Mesendoderm (in vitro differentiated cells): Measurements from ENCODE around the gene CDKN2D.

ENCODE experiments used
- DNase-seq: peaks from one replicate; pipeline ENCODE4 v3.0.0; 2013
- H2AK5ac ChIP-seq: 2 replicates; pipeline ENCODE4 v1.6.1; 2013; ENCODE audit warnings: low read length, inconsistent platforms
- H2BK120ac ChIP-seq: 2 replicates; pipeline ENCODE4 v1.6.1; 2013; ENCODE audit warnings: low read depth, mild to moderate bottlenecking, low read length, moderate library complexity, mixed read lengths
- H2BK15ac ChIP-seq: replicated peaks from 2 replicates; pipeline ENCODE4 v1.6.1; 2013; ENCODE audit warnings: low read depth, mild to moderate bottlenecking, moderate library complexity
- H2BK5ac ChIP-seq: 2 replicates; pipeline ENCODE4 v1.6.1; 2013; ENCODE audit warnings: low read length, inconsistent platforms
- H3K18ac ChIP-seq: 2 replicates; pipeline ENCODE4 v1.6.1; 2013; ENCODE audit warnings: mild to moderate bottlenecking, low read length, mixed read lengths
- H3K23ac ChIP-seq: one replicate; pipeline ENCODE4 v1.6.1; 2013; ENCODE audit warnings: low read length
- H3K27ac ChIP-seq: 2 replicates; pipeline ENCODE4 v1.5.1; 2013; ENCODE audit warnings: low read depth, mild to moderate bottlenecking, inconsistent platforms, low read length, moderate library complexity
- H3K27me3 ChIP-seq: 2 replicates; pipeline ENCODE4 v1.6.1; 2013; ENCODE audit warnings: low read length, control low read depth, mild to moderate bottlenecking, inconsistent platforms; ENCODE audit not compliant: insufficient read depth, poor library complexity
- H3K36me3 ChIP-seq: 2 replicates; pipeline ENCODE4 v1.6.1; 2013; ENCODE audit warnings: low read length, inconsistent platforms; ENCODE audit not compliant: control insufficient read depth, insufficient read depth
- H3K4ac ChIP-seq: one replicate; pipeline ENCODE4 v1.6.1; 2013; ENCODE audit warnings: low read depth, mild to moderate bottlenecking, low read length, moderate library complexity
- H3K4me1 ChIP-seq: 2 replicates; pipeline ENCODE4 v1.6.1; 2013; ENCODE audit warnings: low read depth, low read length, inconsistent platforms; ENCODE audit not compliant: control insufficient read depth
- H3K4me2 ChIP-seq: 2 replicates; pipeline ENCODE4 v1.6.1; 2013; ENCODE audit warnings: low read length
- H3K4me3 ChIP-seq: 2 replicates; pipeline ENCODE4 v1.5.1; 2013; ENCODE audit warnings: mild to moderate bottlenecking, low read length
- H3K56ac ChIP-seq: one replicate; pipeline ENCODE4 v1.6.1; 2013; ENCODE audit warnings: low read length
- H3K79me1 ChIP-seq: 2 replicates; pipeline ENCODE4 v1.6.1; 2013; ENCODE audit warnings: low read length, inconsistent platforms
- H3K79me2 ChIP-seq: 2 replicates; pipeline ENCODE4 v1.6.1; 2013; ENCODE audit warnings: mild to moderate bottlenecking, low read length; ENCODE audit not compliant: control insufficient read depth, insufficient read depth
- H3K9ac ChIP-seq: 2 replicates; pipeline ENCODE4 v1.6.1; 2013; ENCODE audit warnings: low read length, inconsistent platforms
- H4K5ac ChIP-seq: one replicate; pipeline ENCODE4 v1.6.1; 2013; ENCODE audit warnings: low read length
- H4K8ac ChIP-seq: one replicate; pipeline ENCODE4 v1.6.1; 2013; ENCODE audit warnings: low read depth, mild to moderate bottlenecking, control low read depth, low read length, moderate library complexity
- WGBS: extraction: QIAGEN DNeasy Blood & Tissue Kit; methylation state at CpG from one replicate; pipeline ENCODE4 v1.1.7; 2013; ENCODE audit warnings: low lambda C conversion rate, missing lambda C conversion rate; ENCODE audit not compliant: insufficient coverage; ENCODE audit errors: extremely low coverage; 5-methylcytosine and 5-hydroxymethylcytosine counted together

CDKN2D gene

DNA sequence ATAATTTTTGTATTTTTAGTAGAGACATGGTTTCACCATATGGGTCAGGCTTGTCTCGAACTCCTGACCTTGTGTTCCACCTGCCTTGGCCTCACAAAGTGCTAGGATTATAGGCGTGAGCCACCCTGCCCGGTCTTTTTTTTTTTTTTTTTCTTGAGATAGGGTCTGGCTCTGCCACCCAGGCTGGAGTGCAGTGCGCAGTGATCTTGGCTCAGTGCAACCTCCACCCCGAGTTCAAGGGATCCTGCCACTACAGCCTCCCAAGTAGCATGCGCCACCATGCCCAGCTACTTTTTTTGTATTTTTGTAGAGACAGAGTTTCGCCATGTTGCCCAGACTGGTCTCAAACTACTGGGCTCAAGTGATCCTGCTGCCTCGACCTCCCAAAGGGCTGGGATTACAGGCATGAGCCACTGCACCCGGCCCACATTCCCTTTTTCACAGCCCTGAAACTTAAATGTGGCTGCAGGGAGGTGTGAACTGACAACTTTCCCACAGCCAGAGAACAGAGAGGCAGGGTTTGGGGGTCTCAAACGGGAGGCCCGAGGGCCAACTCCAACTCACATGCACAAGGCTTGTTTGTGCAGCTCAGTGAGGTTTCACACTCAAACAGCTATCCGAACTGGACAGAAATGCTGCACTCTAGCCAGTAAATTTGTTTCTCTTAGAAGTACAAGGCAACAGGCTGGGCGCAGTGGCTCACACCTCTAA lies 47.2 kb downstream of the CDKN2D start:
- no peak for DNase-seq
- Histone ChIP-seq H3K9ac (no peak overlapping the region), H3K79me1 (no peaks in the 10 kb centered on the region), H3K4me2 (no peak overlapping the region), H2AK5ac (no peak overlapping the region), H2BK15ac (no peak overlapping the region), H4K5ac (no peak overlapping the region), H3K27ac (no peak overlapping the region), H3K79me2 (no peaks in the 10 kb centered on the region), H2BK5ac (no peak overlapping the region), H3K4me1 (peaks cover 3% of the 10 kb centered on the region), H3K36me3 (no peaks in the 10 kb centered on the region), H3K4ac (no peak overlapping the region), H3K56ac (no peak overlapping the region), H3K18ac (no peak overlapping the region), H3K27me3 (no peaks in the 10 kb centered on the region), H4K8ac (no peak overlapping the region), H2BK120ac (no peak overlapping the region), H3K4me3 (no peak overlapping the region), H3K23ac (no peak overlapping the region)
- WGBS: no CpG with 5 or more reads among the region's 13 CpGs

DNA sequence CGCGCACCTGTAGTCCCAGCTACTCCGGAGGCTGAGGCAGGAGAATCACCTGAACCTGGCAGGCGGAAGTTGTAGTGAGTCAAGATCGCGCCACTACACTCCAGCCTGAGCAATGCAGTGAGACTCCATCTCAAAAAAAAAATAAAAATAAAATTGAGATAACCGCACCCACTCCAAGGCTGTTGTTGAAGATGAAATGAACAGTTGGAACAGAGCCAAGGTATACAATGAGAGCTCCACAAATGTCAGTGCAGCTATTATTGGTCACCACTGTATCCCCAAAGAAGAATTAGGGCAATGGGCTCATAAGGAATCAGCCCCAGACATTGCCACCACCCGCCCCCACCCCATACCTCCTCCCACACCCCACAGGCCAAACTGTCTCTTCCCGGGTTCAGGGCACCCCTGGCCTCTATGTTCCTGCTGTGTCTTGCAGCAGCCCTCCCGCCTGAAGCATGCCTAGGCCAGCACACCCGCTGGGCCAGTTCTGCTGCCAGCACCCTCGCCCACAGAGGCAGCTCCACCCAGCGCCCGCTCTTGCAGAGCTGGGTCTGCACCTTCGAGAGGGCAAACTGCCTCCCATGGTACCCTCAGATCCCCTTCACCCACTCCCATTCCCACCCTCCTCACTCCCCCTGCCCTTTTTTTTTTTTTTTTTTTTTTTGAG lies 48.0 kb downstream of the CDKN2D start:
- no peak overlapping the region for H3K4me2 ChIP-seq
- no peak overlapping the region for H3K18ac ChIP-seq
- no peaks in the 10 kb centered on the region for H3K79me1 ChIP-seq
- no CpG with 5 or more reads among the region's 15 CpGs for WGBS
- no peak overlapping the region for H2BK5ac ChIP-seq
- no peak overlapping the region for H4K8ac ChIP-seq
- no peak overlapping the region for H3K9ac ChIP-seq
- H3K79me2 ChIP-seq: no peaks in the 10 kb centered on the region
- H3K27ac ChIP-seq: no peak overlapping the region
- H3K56ac ChIP-seq: no peak overlapping the region
- H2BK120ac ChIP-seq: no peak overlapping the region
- DNase-seq: no peak
- H3K4me3 ChIP-seq: no peak overlapping the region
- H3K27me3 ChIP-seq: no peaks in the 10 kb centered on the region
- no peak overlapping the region for H3K23ac ChIP-seq
- no peaks in the 10 kb centered on the region for H3K36me3 ChIP-seq
- no peak overlapping the region for H2AK5ac ChIP-seq
- H2BK15ac ChIP-seq: no peak overlapping the region
- H3K4me1 ChIP-seq: peaks cover 3% of the 10 kb centered on the region
- no peak overlapping the region for H4K5ac ChIP-seq
- H3K4ac ChIP-seq: no peak overlapping the region

DNA sequence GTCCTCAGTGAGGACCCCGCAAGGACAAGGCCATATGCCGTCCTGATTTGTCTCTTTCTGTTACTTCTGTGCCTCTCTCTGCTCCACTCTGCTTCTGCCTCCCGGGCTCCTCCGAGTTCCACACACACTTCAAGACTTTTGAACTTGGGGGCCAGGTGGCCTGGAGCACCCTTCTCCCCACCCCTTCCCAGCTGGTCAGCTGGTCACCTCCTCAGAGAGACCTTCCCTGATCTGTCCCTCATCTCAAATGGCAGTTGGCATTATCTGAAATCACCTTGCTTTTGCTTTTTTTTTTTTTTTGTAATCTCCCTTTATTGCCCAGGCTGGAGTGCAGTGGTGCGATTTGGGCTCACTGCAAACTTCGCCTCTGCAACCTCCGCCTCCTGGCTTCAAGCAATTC lies 49.4 kb downstream of the CDKN2D start:
- H4K8ac ChIP-seq: no peak overlapping the region
- H3K23ac ChIP-seq: no peak overlapping the region
- H3K4me1 ChIP-seq: peaks cover 3% of the 10 kb centered on the region
- H3K18ac ChIP-seq: no peak overlapping the region
- H3K27ac ChIP-seq: no peak overlapping the region
- H2BK15ac ChIP-seq: no peak overlapping the region
- H3K27me3 ChIP-seq: no peaks in the 10 kb centered on the region
- H3K4ac ChIP-seq: no peak overlapping the region
- H4K5ac ChIP-seq: no peak overlapping the region
- no peak overlapping the region for H2AK5ac ChIP-seq
- no peak overlapping the region for H3K4me2 ChIP-seq
- H2BK120ac ChIP-seq: no peak overlapping the region
- H2BK5ac ChIP-seq: no peak overlapping the region
- no peaks in the 10 kb centered on the region for H3K79me2 ChIP-seq
- H3K36me3 ChIP-seq: no peaks in the 10 kb centered on the region
- WGBS: no CpG with 5 or more reads among the region's 7 CpGs
- DNase-seq: no peak
- no peak overlapping the region for H3K9ac ChIP-seq
- no peaks in the 10 kb centered on the region for H3K79me1 ChIP-seq
- no peak overlapping the region for H3K4me3 ChIP-seq
- H3K56ac ChIP-seq: no peak overlapping the region

DNA sequence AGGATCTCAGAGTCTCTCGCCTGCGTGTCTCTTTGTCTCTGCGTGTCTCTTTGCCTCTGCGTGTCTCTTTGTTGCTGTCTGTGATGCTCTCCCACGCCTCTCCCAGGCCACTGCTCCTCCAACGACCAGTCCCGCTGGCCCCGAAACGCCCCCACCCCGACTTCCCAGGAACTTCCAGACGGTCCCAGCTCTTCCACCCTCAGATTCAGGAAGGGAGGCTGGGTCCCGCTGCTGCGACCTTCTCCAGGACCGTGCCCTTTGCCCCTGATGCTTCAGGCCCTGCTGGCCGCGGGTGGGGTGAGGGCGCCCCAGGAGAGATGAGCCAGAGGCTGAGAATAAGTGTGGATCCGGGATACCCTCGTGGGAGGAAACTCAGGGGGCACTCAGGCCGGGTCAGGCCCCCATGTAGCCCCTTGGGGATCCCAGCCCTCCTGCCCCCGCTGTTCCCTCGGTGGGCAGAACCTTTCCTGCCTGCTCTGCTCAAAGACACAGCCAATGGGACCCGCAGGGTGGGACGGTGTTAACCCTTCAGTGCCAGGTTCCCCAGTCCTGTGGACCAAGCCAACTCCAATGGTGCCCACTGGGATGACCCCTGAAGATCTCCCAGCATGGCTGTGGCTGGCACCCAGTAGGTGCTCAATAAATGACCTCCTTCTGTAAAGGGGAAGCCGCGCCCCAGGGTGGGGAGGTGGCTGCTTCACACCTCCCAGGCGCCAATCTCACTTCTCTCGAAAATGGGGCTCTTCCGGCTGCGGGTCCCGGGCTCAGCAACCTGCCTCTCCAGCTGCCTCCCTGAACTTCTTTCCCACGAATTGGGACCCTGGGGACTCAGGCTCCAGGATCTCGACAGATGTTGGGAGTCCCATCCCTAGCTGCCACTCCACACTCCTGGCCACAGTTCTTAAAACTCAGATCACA lies 50.1 kb downstream of the CDKN2D start:
- Histone ChIP-seq H2AK5ac (no peak overlapping the region), H3K56ac (peak overlapping the region; percentile 79), H3K23ac (no peak overlapping the region), H3K9ac (peak overlapping the region; percentile 83), H3K79me2 (no peaks in the 10 kb centered on the region), H3K36me3 (no peaks in the 10 kb centered on the region), H4K8ac (no peak overlapping the region), H3K4ac (no peak overlapping the region), H2BK120ac (no peak overlapping the region), H3K4me2 (peak overlapping the region; percentile 45), H2BK15ac (no peak overlapping the region), H3K27me3 (no peaks in the 10 kb centered on the region), H3K79me1 (no peaks in the 10 kb centered on the region), H3K27ac (no peak overlapping the region), H4K5ac (no peak overlapping the region), H2BK5ac (no peak overlapping the region), H3K4me3 (no peak overlapping the region), H3K4me1 (peaks cover 3% of the 10 kb centered on the region), H3K18ac (no peak overlapping the region)
- no CpG with 5 or more reads among the region's 33 CpGs for WGBS
- DNase-seq: no peak

DNA sequence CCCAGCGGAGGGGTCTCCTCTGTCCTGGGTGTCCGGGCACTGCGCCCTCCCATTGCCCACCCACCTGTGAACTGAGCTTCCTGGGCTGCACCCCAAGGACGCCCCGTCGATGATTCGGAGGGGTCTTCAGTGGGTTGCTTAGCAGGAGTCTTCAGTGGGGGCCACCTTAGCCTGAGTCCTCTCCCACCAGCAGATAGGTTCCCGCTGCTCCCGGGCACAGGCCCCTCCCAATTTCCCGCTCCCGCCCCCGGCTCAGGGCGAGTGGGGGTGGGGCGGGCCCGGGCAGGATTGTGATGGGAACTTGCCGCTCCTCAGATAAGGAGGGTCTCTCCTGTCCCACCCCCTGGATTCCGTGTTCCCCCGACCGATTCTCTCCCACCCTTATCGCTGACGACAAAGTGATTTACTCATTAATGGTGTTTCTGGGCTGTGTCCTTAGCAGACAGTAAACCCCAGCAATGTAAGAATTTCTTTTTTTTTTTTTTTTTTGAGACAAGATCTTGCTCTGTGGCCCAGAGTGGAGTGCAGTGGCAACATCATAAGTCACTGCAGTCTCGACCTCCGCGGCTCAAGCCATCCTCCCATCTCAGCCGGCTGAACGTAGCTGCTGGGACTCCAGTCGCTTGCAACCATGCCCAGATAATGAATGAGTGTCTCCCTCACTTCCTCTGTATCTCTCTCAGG lies 50.9 kb downstream of the CDKN2D start:
- DNase-seq: peak; percentile 71
- Histone ChIP-seq H3K36me3 (no peaks in the 10 kb centered on the region), H2BK5ac (no peak overlapping the region), H3K4me3 (peak overlapping the region; percentile 73), H3K9ac (peak overlapping the region; percentile 83), H3K79me1 (no peaks in the 10 kb centered on the region), H3K79me2 (no peaks in the 10 kb centered on the region), H3K27ac (no peak overlapping the region), H3K4me2 (peak overlapping the region; percentile 45), H3K27me3 (no peaks in the 10 kb centered on the region), H3K23ac (no peak overlapping the region), H4K5ac (no peak overlapping the region), H3K18ac (peak overlapping the region; percentile 12), H3K56ac (peak overlapping the region; percentile 93), H2BK120ac (no peak overlapping the region), H2AK5ac (no peak overlapping the region), H3K4me1 (peaks cover 3% of the 10 kb centered on the region), H4K8ac (no peak overlapping the region), H3K4ac (no peak overlapping the region), H2BK15ac (no peak overlapping the region)
- whole genome bisulfite sequencing: no CpG with 5 or more reads among the region's 27 CpGs
